GM10266 (cell line): ENCODE data around the gene C11orf65.

Source experiments
- DNase-seq: peaks from one replicate; pipeline ENCODE4 v3.0.0; 2012; ENCODE audit errors: extremely low spot score
- TF ChIP-seq, protein P1 (sequence below): IDR thresholded peaks from 2 replicates; pipeline ENCODE4 v1.5.1; 2012; ENCODE audit warnings: mild to moderate bottlenecking, low read depth; ENCODE audit not compliant: control insufficient read depth, insufficient read depth; ENCODE audit errors: missing control alignments

C11orf65 gene

GRCh38 chr11:108431997-108432396 lies 35.3 kb downstream of the C11orf65 start:
- TF ChIP-seq, protein P1, sequence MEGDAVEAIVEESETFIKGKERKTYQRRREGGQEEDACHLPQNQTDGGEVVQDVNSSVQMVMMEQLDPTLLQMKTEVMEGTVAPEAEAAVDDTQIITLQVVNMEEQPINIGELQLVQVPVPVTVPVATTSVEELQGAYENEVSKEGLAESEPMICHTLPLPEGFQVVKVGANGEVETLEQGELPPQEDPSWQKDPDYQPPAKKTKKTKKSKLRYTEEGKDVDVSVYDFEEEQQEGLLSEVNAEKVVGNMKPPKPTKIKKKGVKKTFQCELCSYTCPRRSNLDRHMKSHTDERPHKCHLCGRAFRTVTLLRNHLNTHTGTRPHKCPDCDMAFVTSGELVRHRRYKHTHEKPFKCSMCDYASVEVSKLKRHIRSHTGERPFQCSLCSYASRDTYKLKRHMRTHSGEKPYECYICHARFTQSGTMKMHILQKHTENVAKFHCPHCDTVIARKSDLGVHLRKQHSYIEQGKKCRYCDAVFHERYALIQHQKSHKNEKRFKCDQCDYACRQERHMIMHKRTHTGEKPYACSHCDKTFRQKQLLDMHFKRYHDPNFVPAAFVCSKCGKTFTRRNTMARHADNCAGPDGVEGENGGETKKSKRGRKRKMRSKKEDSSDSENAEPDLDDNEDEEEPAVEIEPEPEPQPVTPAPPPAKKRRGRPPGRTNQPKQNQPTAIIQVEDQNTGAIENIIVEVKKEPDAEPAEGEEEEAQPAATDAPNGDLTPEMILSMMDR = no peak

DNA sequence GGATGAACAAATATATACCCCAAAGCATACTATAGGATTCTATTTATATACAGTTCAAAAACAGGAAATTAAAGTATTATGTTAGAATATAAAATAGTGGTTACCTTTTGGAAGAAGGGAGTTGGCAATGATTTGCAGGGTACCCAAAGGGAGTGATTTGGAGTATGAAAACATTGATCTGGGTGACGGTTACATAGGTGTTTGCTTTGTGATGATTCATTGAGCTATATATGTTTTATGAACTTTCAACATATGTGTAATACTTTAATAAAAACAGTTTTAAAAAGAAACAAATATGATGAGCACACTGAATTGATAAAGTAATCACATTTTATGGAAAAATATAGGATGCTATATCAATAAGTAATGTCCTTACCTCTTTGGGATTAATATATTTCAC lies 36.0 kb downstream of the C11orf65 start:
- TF ChIP-seq, protein P1 = no peak
- no peak for DNase-seq

More at GRCh38 chr11:108431997-108432396, 35.3 kb downstream of the C11orf65 start:
- DNase-seq = no peak

DNA sequence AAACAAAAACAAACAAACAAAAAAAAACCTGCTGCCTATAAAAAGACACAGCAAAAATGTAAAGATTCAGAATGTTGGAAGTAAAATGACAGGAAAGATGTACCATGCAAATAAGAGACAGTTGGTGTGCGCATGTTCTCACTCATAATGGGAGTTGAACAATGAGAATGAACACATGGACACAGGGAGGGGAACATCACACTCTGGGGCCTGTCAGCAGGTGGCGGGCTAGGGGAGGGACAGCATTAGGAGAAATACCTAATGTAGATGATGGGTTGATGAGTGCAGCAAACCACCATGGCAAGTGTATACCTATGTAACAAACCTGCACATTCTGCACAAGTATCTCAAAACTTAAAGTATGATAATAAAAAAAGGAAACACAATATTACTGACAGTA lies 49.8 kb downstream of the C11orf65 start:
- DNase-seq = peak; percentile 13
- TF ChIP-seq, protein P1 = peak; percentile 62

GRCh38 chr11:108414958-108415357 lies 52.4 kb downstream of the C11orf65 start:
- DNase-seq = no peak
- TF ChIP-seq, protein P1 = no peak

- TF ChIP-seq, protein P1 = no peak
These were observed 61.6 kb downstream of the C11orf65 start for GRCh38 chr11:108405706-108406105.

GRCh38 chr11:108403052-108403451 lies 64.3 kb downstream of the C11orf65 start:
- no peak for DNase-seq
- TF ChIP-seq, protein P1 = no peak

More at GRCh38 chr11:108405706-108406105, 61.6 kb downstream of the C11orf65 start:
- no peak for DNase-seq

DNA sequence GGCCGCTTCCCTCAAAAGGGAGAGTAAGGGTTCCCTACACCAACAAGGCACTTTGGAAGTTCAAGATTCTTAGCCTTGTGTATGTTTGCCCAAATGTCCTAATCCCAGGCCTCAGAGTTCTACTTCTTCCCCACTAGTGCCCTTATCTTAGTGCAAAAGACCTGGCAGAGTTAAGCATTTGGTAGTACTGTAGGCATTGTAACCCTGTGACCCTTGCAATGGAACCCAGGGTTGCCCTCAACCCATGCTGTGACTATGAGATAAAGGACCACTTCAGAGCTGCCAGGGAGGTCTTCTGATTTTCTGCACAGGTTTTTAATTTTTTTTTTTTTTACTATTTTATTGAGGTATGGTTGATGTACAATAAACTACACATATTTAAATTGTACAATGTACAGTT lies 65.1 kb downstream of the C11orf65 start:
- TF ChIP-seq, protein P1 = no peak

More for the DNA sequence above, 65.1 kb downstream of the C11orf65 start:
- no peak for DNase-seq
